Hypothalamus (tissue), 51 donors: Measurements from ENCODE around the gene RFTN1.
A peak's percentile ranks its signal among the peaks of the same experiment; 100 is the strongest.

ENCODE experiments used
- DNase-seq, 51 donors: peaks; one replicate each; lab custom pipeline; 2025; lab: John Stamatoyannopoulos, UW

Gene RFTN1

DNA sequence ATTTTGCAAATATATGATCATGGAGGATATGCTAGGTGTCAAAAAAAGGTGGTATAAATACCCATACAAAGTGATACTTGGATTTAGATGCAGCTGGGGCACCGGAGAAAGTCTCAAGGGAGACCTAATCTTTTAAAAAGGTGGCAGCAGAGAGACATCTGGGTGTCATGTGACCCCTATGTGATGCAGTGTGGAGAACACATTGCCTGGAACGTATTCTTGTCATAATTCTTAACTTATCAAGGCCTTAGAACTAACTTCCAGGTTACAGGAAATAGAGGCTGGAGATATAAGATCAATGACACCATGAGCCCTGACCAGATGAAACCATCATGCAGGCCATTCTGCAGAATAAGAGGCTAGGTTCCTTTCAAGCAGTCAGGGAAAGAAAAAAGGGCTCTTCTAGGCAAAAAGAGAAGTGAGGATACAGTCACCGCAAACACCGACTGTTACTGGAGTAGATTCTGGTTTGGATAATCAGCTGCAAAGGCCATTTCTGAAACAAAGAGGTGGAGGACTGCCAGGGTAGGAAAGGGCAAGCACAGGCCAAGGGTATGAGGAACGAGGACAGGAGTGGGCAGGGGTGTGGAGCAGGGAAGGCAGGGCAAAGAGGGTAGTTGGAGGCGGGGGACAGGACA, 147.9 kb downstream of the RFTN1 start:
- no peak for DNase-seq

DNA sequence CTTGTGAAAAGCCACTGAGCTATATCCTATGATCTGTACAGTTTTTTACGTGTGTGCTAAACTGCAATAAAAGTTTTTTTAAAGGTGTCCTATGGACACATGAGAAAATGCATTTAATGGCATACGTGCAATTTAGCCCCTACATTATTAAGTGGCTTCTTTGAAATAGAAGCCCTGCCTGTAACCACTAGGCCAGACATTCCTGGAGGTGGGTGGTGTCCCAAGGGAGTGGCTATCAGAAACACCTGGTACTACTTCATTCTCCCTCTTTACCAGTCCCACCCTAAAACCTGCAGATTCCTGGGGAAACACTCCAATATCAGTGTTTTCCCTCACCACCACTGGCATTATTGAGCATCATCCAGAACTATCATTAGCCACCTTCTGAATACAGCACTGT, 148.5 kb downstream of the RFTN1 start:
- DNase-seq = no peak

- no peak for DNase-seq
These were observed 149.2 kb downstream of the RFTN1 start for GRCh38 chr3:16364323-16364722.

DNA sequence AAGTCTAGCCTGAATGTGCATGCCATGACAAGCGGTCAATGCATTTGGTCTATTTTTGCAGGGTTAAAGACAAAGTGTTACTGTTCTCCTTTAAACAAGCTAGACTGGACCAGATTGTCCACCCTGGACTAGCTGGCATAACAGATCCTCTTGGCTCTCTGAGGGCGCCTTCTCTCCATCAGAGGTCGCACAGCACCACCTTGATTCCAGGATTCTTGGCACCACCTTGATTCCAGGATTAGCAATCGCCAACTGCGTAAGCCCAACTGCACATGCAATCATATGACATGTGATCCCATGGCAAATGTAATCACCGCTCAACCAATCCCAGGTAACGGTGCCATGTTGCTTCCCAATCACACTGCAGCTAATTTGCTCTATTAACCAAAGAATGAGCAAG, 149.9 kb downstream of the RFTN1 start:
- DNase-seq = no peak

- DNase-seq = no peak
These were observed 150.7 kb downstream of the RFTN1 start for GRCh38 chr3:16362770-16363169.

GRCh38 chr3:16361087-16361486, 152.4 kb downstream of the RFTN1 start:
- no peak for DNase-seq

DNA sequence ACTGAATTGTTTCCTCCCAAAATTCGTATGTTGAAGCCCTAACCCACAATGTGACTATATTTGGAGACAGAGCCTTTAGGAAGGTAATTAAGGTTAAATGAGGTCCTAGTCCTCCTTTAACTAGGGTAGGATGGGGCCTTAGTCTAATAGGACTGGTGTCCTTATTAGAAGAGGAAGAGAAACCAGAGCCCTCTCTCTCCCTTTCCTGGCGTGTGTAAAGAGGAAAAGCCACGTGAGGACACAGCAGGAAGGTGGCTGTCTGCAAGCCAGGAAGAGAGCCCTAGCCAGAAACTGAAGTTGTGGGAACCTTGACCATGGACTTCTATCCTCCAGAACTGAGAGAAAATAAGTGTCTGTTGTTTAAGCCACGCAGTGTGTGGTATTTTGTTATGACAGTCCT, 154.2 kb downstream of the RFTN1 start:
- no peak for DNase-seq

GRCh38 chr3:16358336-16358735, 155.2 kb downstream of the RFTN1 start:
- no peak for DNase-seq

DNA sequence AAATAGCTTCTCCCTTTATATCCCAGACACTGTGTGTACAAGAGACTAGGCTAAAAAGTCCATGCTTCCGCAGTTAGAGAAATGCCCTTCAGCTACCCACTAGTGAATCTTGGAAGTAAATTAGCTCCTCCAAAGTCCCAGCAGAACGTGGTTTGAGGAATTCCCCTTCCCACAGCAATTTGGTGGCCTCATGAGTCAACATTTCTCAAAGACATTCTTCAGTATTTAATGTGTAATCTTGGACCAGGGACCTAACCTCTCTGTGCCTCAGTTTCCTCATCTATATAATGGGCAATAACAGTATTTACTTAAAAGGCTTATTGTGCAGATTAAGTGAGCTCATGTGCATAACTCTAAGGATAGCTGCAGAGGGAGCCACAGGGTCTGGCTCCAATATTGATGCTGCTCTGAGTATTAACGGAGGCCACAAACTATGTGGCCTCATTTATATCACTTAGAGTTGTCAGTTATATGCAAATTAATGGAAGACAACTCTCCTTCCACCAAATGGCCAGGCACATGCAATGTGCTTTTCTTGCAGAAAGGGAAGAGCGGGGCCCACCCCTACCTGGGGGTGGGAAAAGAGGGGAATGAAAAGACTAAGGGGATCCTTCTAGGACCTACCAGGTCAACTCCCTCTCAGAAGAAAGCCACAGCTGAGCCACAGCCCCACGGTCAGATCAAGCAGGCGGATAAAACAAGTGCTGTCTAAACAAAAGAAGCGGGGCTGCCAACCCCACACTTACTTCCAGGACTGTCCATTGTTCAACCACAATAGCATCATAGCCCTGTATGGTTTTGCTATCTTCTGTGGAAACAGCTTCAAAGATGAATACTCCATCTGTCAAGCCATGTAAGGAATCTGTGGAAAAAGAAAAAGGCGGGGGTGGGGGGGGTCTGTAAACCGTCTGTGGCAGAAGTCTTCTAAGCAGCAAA, 156.0 kb downstream of the RFTN1 start:
- DNase-seq = peak in 10 of 51 donors; percentile 8 to 40 (median 17)

DNA sequence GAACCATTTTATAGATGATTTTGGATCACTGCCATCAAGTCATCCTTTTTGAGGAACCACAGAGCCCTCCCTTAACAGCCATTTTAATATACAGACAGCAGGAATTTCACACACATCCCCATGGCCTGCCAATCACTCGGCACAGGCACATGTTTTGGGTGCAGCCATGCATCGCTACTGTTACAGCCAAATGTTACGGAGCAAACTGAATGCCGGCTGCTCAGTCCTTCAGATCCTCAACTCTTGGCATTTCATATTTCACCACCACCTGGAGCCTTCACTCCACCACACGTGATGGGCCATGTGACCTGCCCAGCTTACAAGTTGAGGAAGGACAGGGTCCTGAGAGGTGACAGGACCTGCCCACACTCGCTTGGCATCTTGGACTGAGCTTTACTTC, 157.7 kb downstream of the RFTN1 start:
- DNase-seq = no peak

DNA sequence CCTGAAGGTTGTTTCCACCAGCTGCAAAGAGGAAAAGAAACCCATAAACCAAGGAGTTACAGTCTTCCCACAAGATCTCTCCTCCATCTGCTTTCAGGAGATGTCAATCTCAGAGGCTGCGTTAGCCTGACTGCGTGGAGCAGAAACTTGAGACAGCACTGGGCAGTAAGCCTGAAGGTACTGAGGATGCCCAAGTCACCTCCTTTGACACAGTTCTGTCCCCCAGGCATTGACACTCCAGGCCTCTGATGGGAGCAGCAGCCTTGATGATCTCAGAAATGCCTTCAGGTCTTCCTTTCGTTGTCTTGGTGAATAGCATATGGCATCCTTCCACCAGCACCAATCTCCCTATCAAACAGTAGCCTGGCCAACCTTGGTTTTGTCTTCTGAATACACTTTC, 159.2 kb downstream of the RFTN1 start:
- DNase-seq = no peak

DNA sequence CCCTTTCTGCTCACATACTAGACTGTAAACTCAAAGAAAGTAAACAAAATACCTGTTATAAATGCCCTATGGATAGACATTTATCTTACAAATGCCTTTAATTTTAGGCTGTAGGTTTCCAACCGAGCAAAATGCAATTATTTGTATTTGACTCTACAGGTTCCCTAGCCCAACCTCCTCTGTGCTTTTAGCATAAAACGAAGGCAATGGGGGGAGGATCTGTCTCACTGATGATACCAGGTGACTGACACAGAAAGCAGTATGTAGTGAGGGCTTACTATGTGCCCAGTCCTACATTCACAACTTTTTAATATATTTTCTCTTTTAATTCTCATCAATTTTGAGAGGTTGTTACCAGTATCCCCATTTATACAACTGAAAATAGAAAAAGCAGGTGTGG, 161.1 kb downstream of the RFTN1 start:
- no peak for DNase-seq

DNA sequence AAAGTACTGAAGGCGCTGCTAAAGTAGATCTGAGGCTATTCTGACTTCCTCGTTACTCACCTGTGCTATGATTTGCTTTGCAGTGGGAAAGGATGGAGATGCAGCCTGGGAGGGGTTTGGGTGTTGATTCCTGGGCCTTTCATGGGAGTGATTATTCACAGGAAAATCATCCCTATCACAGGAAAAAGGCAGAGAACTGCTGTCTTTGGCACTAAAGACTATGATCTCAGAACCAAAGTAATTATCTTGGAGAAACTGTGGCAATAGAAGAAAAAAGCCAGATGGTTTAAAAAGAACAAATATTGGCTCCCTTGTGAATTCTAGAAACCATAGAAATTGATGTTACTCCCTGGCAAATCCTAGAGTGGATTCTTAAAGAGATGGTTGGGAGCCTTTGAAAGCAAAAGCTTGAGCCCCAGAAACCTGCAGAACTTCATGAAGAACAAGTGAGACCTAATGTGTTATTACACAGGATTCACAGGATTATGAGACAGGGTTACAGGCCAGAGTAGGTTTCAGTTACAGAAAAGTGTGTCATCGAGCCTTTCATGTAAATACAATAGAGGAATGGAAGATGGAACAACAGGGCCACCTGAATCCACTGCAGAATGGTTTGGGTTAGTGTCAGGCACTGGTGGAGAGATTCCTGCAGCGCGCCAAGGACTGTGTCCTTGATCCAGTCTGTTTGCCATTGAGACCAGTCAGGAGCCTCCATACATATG, 162.7 kb downstream of the RFTN1 start:
- DNase-seq = no peak

- DNase-seq = no peak
These were observed 163.4 kb downstream of the RFTN1 start for GRCh38 chr3:16349986-16350596.

DNA sequence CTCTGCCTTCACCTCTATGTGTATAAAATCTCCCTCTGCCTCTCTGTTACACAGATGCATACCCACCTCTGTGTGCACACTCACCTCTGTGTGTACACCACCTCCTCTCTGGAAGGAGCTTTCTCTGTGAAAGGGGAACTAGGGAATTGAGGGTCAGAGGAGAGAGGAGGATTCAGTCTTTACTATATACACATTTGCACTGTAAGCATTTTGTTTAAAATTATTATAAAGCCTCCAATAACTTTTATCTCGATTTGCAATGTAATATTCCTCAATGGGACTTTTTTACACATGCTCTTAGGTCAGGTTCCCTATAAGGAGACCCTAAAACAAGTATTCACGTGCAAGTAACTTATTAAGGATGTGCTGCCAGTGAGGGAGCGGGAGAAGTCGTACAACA, 166.0 kb downstream of the RFTN1 start:
- DNase-seq = no peak

DNA sequence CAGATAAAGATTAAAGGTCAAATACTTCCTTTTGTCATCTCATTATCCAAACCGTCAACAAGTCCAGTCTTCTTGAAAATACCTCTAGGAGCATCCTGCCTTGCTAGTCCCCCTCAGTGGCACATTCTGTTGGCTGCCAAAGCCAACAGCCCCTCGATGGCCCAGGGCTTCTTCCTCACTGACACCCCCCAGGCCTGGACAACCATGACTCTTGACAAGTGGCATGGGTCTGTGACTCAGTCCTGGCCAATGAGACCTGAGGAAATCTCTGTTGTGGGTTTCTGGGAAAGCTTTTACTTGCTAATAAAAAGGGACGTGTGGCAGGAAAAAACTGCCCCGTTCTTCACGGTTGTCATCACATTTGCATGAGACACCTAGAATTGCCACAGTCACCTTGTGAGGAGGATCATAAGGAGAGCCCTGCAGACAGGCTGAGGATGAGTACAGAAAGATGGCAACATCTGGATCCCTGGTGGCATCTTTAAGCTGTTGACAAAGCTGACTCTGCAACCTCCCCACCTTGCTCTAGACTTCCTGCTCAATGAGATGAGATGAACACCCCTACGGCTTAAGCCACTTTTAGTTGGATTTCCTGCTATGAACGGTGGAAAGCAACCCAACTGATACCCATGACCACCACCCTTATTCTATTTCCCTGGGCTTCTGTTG, 167.0 kb downstream of the RFTN1 start:
- no peak for DNase-seq

DNA sequence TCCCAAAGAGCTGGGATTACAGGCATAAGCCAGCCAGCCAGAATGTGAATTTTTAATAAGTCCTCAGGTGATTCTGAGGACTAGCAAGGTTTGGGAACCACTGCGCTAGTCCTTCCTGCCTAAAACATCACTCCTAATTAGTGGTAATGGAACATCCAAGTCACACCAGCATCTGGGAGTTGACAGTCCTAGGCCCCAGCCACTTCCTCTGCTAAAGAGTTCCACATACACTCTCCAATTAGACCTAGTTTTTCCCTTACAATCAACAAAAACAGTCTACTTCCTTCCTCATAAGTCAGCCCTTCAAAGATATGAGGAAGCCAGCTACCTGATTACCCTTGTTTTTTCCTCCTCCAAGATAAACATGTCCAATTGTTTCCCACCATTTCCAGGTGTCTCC, 170.4 kb downstream of the RFTN1 start:
- no peak for DNase-seq

DNA sequence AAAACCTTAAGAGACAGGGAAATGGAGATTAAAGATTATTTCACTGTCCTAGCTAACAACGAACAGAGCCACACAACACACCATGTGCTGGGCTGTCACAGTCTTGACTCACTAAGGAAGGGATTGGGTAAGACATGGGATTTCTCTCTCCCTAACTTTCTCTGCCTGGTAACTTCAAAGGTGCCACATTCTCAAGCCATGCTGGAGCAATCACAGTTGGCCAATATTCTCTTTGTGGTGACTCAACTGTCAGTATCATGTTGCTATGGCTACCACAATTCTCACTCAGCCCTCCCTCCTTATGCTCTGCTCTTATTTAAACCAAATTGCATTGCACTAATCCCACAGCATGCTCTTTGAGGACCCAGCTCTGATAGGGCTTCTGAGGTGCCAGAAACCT, 174.5 kb downstream of the RFTN1 start:
- DNase-seq = peak in 1 of 51 donors; percentile 35

GRCh38 chr3:16337856-16338540, 175.5 kb downstream of the RFTN1 start:
- no peak for DNase-seq

DNA sequence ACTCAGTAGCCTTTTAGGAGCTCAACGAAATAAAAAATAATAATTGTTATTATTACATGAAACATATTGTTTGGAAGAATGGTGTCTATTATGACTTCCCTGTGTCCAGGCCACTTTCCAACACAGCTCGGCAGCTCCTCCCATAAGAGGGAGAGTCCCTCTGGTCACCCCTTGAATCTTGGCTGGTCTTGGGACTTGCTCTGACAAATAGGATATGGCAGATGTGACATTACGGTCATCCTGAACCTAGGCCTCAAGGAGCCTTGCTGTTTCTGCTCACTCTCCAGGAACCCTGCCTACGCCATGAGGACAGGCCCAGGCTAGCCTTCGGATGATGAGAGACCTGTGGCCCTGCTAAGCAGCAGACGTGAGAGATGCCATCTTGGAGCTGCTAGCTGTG, 176.7 kb downstream of the RFTN1 start:
- DNase-seq = no peak
